ENCODE results near the gene DEFB114.

DEFB114 gene

GRCh38 chr6:49964064-49964463 is at the start of gene DEFB114:
Gene DEFB114, minus strand, starts transcription at chr6:49964164. Its CDS starts 59 bp downstream, at chr6:49964105.
- Histone ChIP-seq H3K36me3 (ENCODE audit: control insufficient read depth in 5 of 5, insufficient read depth in 5 of 5, low read length in 5 of 5) (no peaks in the 10 kb centered on the region), H3K27ac (ENCODE audit: low read depth, low read length) (no peak within 1 kb of the TSS), H3K4me1 (ENCODE audit: control insufficient read depth in 5 of 5, insufficient read depth in 5 of 5, low read length in 5 of 5) (no peaks in the 10 kb centered on the region), H3K9ac (ENCODE audit: low read length in 5 of 5) (no peak within 1 kb of the TSS), H3K9me3 (ENCODE audit: control insufficient read depth in 5 of 5, low read length in 5 of 5) (peaks cover 0 to under 1% (median 0%) of the 10 kb centered on the region in 5 donors), H3K4me3 (ENCODE audit: low read depth in 1 of 5, low read length in 5 of 5) (no peak within 1 kb of the TSS), H3K27me3 (ENCODE audit: control insufficient read depth in 5 of 5, insufficient read depth in 4 of 5, low read length in 5 of 5) (no peaks in the 10 kb centered on the region)

- no peaks in the 10 kb centered on the region for H3K36me3 ChIP-seq (ENCODE audit: control insufficient read depth in 5 of 5, insufficient read depth in 5 of 5, low read length in 5 of 5)
- H3K27me3 ChIP-seq (ENCODE audit: control insufficient read depth in 5 of 5, insufficient read depth in 4 of 5, low read length in 5 of 5), result no peaks in the 10 kb centered on the region
- no peak overlapping the region for H3K4me3 ChIP-seq (ENCODE audit: low read depth in 1 of 5, low read length in 5 of 5)
- H3K27ac ChIP-seq (ENCODE audit: low read depth, low read length), result no peak overlapping the region
- no peaks in the 10 kb centered on the region for H3K4me1 ChIP-seq (ENCODE audit: control insufficient read depth in 5 of 5, insufficient read depth in 5 of 5, low read length in 5 of 5)
- H3K9ac ChIP-seq (ENCODE audit: low read length in 5 of 5), result no peak overlapping the region
- H3K9me3 ChIP-seq (ENCODE audit: control insufficient read depth in 5 of 5, low read length in 5 of 5), result no peaks in the 10 kb centered on the region
Measured at GRCh38 chr6:50007819-50008218, 43.9 kb upstream of the DEFB114 start.

GRCh38 chr6:50003139-50003538 is 39.2 kb upstream of the DEFB114 start:
- Histone ChIP-seq H3K27me3 (ENCODE audit: control insufficient read depth in 5 of 5, insufficient read depth in 4 of 5, low read length in 5 of 5) (no peaks in the 10 kb centered on the region), H3K9me3 (ENCODE audit: control insufficient read depth in 5 of 5, low read length in 5 of 5) (no peaks in the 10 kb centered on the region), H3K4me3 (ENCODE audit: low read depth in 1 of 5, low read length in 5 of 5) (no peak overlapping the region)

GRCh38 chr6:49995278-49995677 is 31.3 kb upstream of the DEFB114 start:
- no peak overlapping the region for H3K4me3 ChIP-seq (ENCODE audit: low read depth in 1 of 5, low read length in 5 of 5)
- H3K9me3 ChIP-seq (ENCODE audit: control insufficient read depth in 5 of 5, low read length in 5 of 5), result peaks cover 0 to under 1% (median 0%) of the 10 kb centered on the region in 5 donors
- no peaks in the 10 kb centered on the region for H3K27me3 ChIP-seq (ENCODE audit: control insufficient read depth in 5 of 5, insufficient read depth in 4 of 5, low read length in 5 of 5)
- H3K36me3 ChIP-seq (ENCODE audit: control insufficient read depth in 5 of 5, insufficient read depth in 5 of 5, low read length in 5 of 5), result no peaks in the 10 kb centered on the region
- no peaks in the 10 kb centered on the region for H3K4me1 ChIP-seq (ENCODE audit: control insufficient read depth in 5 of 5, insufficient read depth in 5 of 5, low read length in 5 of 5)
- no peak overlapping the region for H3K9ac ChIP-seq (ENCODE audit: low read length in 5 of 5)
- H3K27ac ChIP-seq (ENCODE audit: low read depth, low read length), result no peak overlapping the region

More at GRCh38 chr6:50003139-50003538, 39.2 kb upstream of the DEFB114 start:
- no peaks in the 10 kb centered on the region for H3K36me3 ChIP-seq (ENCODE audit: control insufficient read depth in 5 of 5, insufficient read depth in 5 of 5, low read length in 5 of 5)
- H3K27ac ChIP-seq (ENCODE audit: low read depth, low read length), result no peak overlapping the region
- no peak overlapping the region for H3K9ac ChIP-seq (ENCODE audit: low read length in 5 of 5)
- no peaks in the 10 kb centered on the region for H3K4me1 ChIP-seq (ENCODE audit: control insufficient read depth in 5 of 5, insufficient read depth in 5 of 5, low read length in 5 of 5)

- Histone ChIP-seq H3K27ac (ENCODE audit: low read depth, low read length) (no peak overlapping the region), H3K36me3 (ENCODE audit: control insufficient read depth in 5 of 5, insufficient read depth in 5 of 5, low read length in 5 of 5) (no peaks in the 10 kb centered on the region), H3K4me3 (ENCODE audit: low read depth in 1 of 5, low read length in 5 of 5) (no peak overlapping the region), H3K4me1 (ENCODE audit: control insufficient read depth in 5 of 5, insufficient read depth in 5 of 5, low read length in 5 of 5) (no peaks in the 10 kb centered on the region), H3K27me3 (ENCODE audit: control insufficient read depth in 5 of 5, insufficient read depth in 4 of 5, low read length in 5 of 5) (no peaks in the 10 kb centered on the region), H3K9me3 (ENCODE audit: control insufficient read depth in 5 of 5, low read length in 5 of 5) (peaks cover 0 to 2% (median 0%) of the 10 kb centered on the region in 5 donors), H3K9ac (ENCODE audit: low read length in 5 of 5) (no peak overlapping the region)
Measured at GRCh38 chr6:49988900-49989299, 24.9 kb upstream of the DEFB114 start.

GRCh38 chr6:49987749-49988148 is 23.8 kb upstream of the DEFB114 start:
- H3K4me1 ChIP-seq (ENCODE audit: control insufficient read depth in 5 of 5, insufficient read depth in 5 of 5, low read length in 5 of 5), result no peaks in the 10 kb centered on the region
- H3K9ac ChIP-seq (ENCODE audit: low read length in 5 of 5), result no peak overlapping the region
- H3K27me3 ChIP-seq (ENCODE audit: control insufficient read depth in 5 of 5, insufficient read depth in 4 of 5, low read length in 5 of 5), result no peaks in the 10 kb centered on the region
- peaks cover 0 to 2% (median 0%) of the 10 kb centered on the region in 5 donors for H3K9me3 ChIP-seq (ENCODE audit: control insufficient read depth in 5 of 5, low read length in 5 of 5)
- no peaks in the 10 kb centered on the region for H3K36me3 ChIP-seq (ENCODE audit: control insufficient read depth in 5 of 5, insufficient read depth in 5 of 5, low read length in 5 of 5)
- no peak overlapping the region for H3K4me3 ChIP-seq (ENCODE audit: low read depth in 1 of 5, low read length in 5 of 5)
- H3K27ac ChIP-seq (ENCODE audit: low read depth, low read length), result no peak overlapping the region

GRCh38 chr6:49986551-49986950 is 22.6 kb upstream of the DEFB114 start:
- H3K9ac ChIP-seq (ENCODE audit: low read length in 5 of 5), result no peak overlapping the region
- no peaks in the 10 kb centered on the region for H3K27me3 ChIP-seq (ENCODE audit: control insufficient read depth in 5 of 5, insufficient read depth in 4 of 5, low read length in 5 of 5)
- peaks cover 0 to 2% (median 0%) of the 10 kb centered on the region in 5 donors for H3K9me3 ChIP-seq (ENCODE audit: control insufficient read depth in 5 of 5, low read length in 5 of 5)
- H3K4me1 ChIP-seq (ENCODE audit: control insufficient read depth in 5 of 5, insufficient read depth in 5 of 5, low read length in 5 of 5), result no peaks in the 10 kb centered on the region
- H3K36me3 ChIP-seq (ENCODE audit: control insufficient read depth in 5 of 5, insufficient read depth in 5 of 5, low read length in 5 of 5), result no peaks in the 10 kb centered on the region
- H3K27ac ChIP-seq (ENCODE audit: low read depth, low read length), result no peak overlapping the region
- H3K4me3 ChIP-seq (ENCODE audit: low read depth in 1 of 5, low read length in 5 of 5), result no peak overlapping the region

GRCh38 chr6:49982046-49982445 is 18.1 kb upstream of the DEFB114 start:
- no peaks in the 10 kb centered on the region for H3K36me3 ChIP-seq (ENCODE audit: control insufficient read depth in 5 of 5, insufficient read depth in 5 of 5, low read length in 5 of 5)
- no peaks in the 10 kb centered on the region for H3K4me1 ChIP-seq (ENCODE audit: control insufficient read depth in 5 of 5, insufficient read depth in 5 of 5, low read length in 5 of 5)
- H3K9ac ChIP-seq (ENCODE audit: low read length in 5 of 5), result no peak overlapping the region
- H3K4me3 ChIP-seq (ENCODE audit: low read depth in 1 of 5, low read length in 5 of 5), result no peak overlapping the region
- no peaks in the 10 kb centered on the region for H3K27me3 ChIP-seq (ENCODE audit: control insufficient read depth in 5 of 5, insufficient read depth in 4 of 5, low read length in 5 of 5)
- no peak overlapping the region for H3K27ac ChIP-seq (ENCODE audit: low read depth, low read length)
- H3K9me3 ChIP-seq (ENCODE audit: control insufficient read depth in 5 of 5, low read length in 5 of 5), result no peaks in the 10 kb centered on the region

- Histone ChIP-seq H3K27me3 (ENCODE audit: control insufficient read depth in 5 of 5, insufficient read depth in 4 of 5, low read length in 5 of 5) (no peaks in the 10 kb centered on the region), H3K27ac (ENCODE audit: low read depth, low read length) (no peak overlapping the region), H3K9ac (ENCODE audit: low read length in 5 of 5) (no peak overlapping the region), H3K4me1 (ENCODE audit: control insufficient read depth in 5 of 5, insufficient read depth in 5 of 5, low read length in 5 of 5) (no peaks in the 10 kb centered on the region), H3K36me3 (ENCODE audit: control insufficient read depth in 5 of 5, insufficient read depth in 5 of 5, low read length in 5 of 5) (no peaks in the 10 kb centered on the region), H3K9me3 (ENCODE audit: control insufficient read depth in 5 of 5, low read length in 5 of 5) (no peaks in the 10 kb centered on the region), H3K4me3 (ENCODE audit: low read depth in 1 of 5, low read length in 5 of 5) (no peak overlapping the region)
Measured at GRCh38 chr6:49980898-49981297, 16.9 kb upstream of the DEFB114 start.

- Histone ChIP-seq H3K9me3 (ENCODE audit: control insufficient read depth in 5 of 5, low read length in 5 of 5) (no peaks in the 10 kb centered on the region), H3K9ac (ENCODE audit: low read length in 5 of 5) (no peak overlapping the region), H3K27me3 (ENCODE audit: control insufficient read depth in 5 of 5, insufficient read depth in 4 of 5, low read length in 5 of 5) (no peaks in the 10 kb centered on the region), H3K4me3 (ENCODE audit: low read depth in 1 of 5, low read length in 5 of 5) (no peak overlapping the region), H3K27ac (ENCODE audit: low read depth, low read length) (no peak overlapping the region), H3K36me3 (ENCODE audit: control insufficient read depth in 5 of 5, insufficient read depth in 5 of 5, low read length in 5 of 5) (no peaks in the 10 kb centered on the region), H3K4me1 (ENCODE audit: control insufficient read depth in 5 of 5, insufficient read depth in 5 of 5, low read length in 5 of 5) (no peaks in the 10 kb centered on the region)
Measured at GRCh38 chr6:49979584-49979983, 15.6 kb upstream of the DEFB114 start.

All from subcutaneous abdominal adipose tissue (tissue), 5 donors.